ENCODE data around the gene CPSF4.

GRCh38 chr7:99504603-99505323 is 66.0 kb downstream of the CPSF4 start, which contains the start of gene ZKSCAN5:
- TF ChIP-seq POLR2A (IDR thresholded peaks at IDR 0.05), result peak in 1 of 2 donors; percentile 18
- no peak for TF ChIP-seq CTCF (IDR thresholded peaks at IDR 0.05)

Measured in thyroid gland (tissue), 4 donors.